ENCODE data around the gene EFEMP1.
"Not testable (repeated sequence)": the region's sequence is repeated elsewhere in the genome, so short reads cannot be mapped to it uniquely, and the experiment has no call there.

EFEMP1 gene

GRCh38 chr2:55869637-55870325, 53.8 kb downstream of the EFEMP1 start:
- DNase-seq (ENCODE audit: low read depth in 2 of 3, low spot score in 2 of 3): no peak

- DNase-seq (ENCODE audit: low read depth in 2 of 3, low spot score in 2 of 3): no peak
Observed at GRCh38 chr2:55865096-55865835, 58.3 kb downstream of the EFEMP1 start.

- no peak for DNase-seq (ENCODE audit: low read depth in 2 of 3, low spot score in 2 of 3)
Observed at GRCh38 chr2:55864351-55865084, 59.1 kb downstream of the EFEMP1 start.

- no peak for DNase-seq (ENCODE audit: low read depth in 2 of 3, low spot score in 2 of 3)
Observed at GRCh38 chr2:55862673-55863390, 60.8 kb downstream of the EFEMP1 start.

- no peak for DNase-seq (ENCODE audit: low read depth in 2 of 3, low spot score in 2 of 3)
Observed at GRCh38 chr2:55862246-55862645, 61.3 kb downstream of the EFEMP1 start.

- no peak for DNase-seq (ENCODE audit: low read depth in 2 of 3, low spot score in 2 of 3)
Observed at GRCh38 chr2:55861733-55862132, 61.8 kb downstream of the EFEMP1 start.

GRCh38 chr2:55860832-55861231, 62.8 kb downstream of the EFEMP1 start:
- DNase-seq (ENCODE audit: low read depth in 2 of 3, low spot score in 2 of 3): no peak

- DNase-seq (ENCODE audit: low read depth in 2 of 3, low spot score in 2 of 3): no peak
Observed at GRCh38 chr2:55859875-55860274, 63.7 kb downstream of the EFEMP1 start.

- DNase-seq (ENCODE audit: low read depth in 2 of 3, low spot score in 2 of 3): no peak
Observed at GRCh38 chr2:55857766-55858165, 65.8 kb downstream of the EFEMP1 start.

GRCh38 chr2:55856936-55857335, 66.6 kb downstream of the EFEMP1 start:
- DNase-seq (ENCODE audit: low read depth in 2 of 3, low spot score in 2 of 3): no peak

- DNase-seq (ENCODE audit: low read depth in 2 of 3, low spot score in 2 of 3): no peak
Observed at GRCh38 chr2:55848096-55848495, 75.5 kb downstream of the EFEMP1 start.

GRCh38 chr2:55846426-55846825, 77.2 kb downstream of the EFEMP1 start:
- DNase-seq (ENCODE audit: low read depth in 2 of 3, low spot score in 2 of 3): no peak

GRCh38 chr2:55844986-55845385, 78.6 kb downstream of the EFEMP1 start:
- DNase-seq (ENCODE audit: low read depth in 2 of 3, low spot score in 2 of 3): no peak

GRCh38 chr2:55843994-55844345, 79.6 kb downstream of the EFEMP1 start:
- DNase-seq (ENCODE audit: low read depth in 2 of 3, low spot score in 2 of 3): no peak

- DNase-seq (ENCODE audit: low read depth in 2 of 3, low spot score in 2 of 3): no peak
Observed at GRCh38 chr2:55843096-55843993, 80.2 kb downstream of the EFEMP1 start.

GRCh38 chr2:55842046-55842445, 81.5 kb downstream of the EFEMP1 start:
- no peak for DNase-seq (ENCODE audit: low read depth in 2 of 3, low spot score in 2 of 3)

GRCh38 chr2:55840460-55840859, 83.1 kb downstream of the EFEMP1 start:
- DNase-seq (ENCODE audit: low read depth in 2 of 3, low spot score in 2 of 3): no peak

- DNase-seq (ENCODE audit: low read depth in 2 of 3, low spot score in 2 of 3): no peak
Observed at GRCh38 chr2:55839182-55839819, 84.3 kb downstream of the EFEMP1 start.

GRCh38 chr2:55838653-55839052, 84.9 kb downstream of the EFEMP1 start:
- no peak for DNase-seq (ENCODE audit: low read depth in 2 of 3, low spot score in 2 of 3)

- not testable (repeated sequence) for DNase-seq (ENCODE audit: low read depth in 2 of 3, low spot score in 2 of 3)
Observed at GRCh38 chr2:55838117-55838516, 85.5 kb downstream of the EFEMP1 start.
